Measurements from ENCODE around the gene COL27A1.

COL27A1 gene

GRCh38 chr9:114287001-114287762 lies 131.8 kb downstream of the COL27A1 start:
- TF ChIP-seq MYC (IDR thresholded peaks at IDR 0.05; ENCODE audit: low read depth, low read length) (no peak), MAX (IDR thresholded peaks at IDR 0.05; ENCODE audit: low read depth, low read length) (no peak), POLR2A (IDR thresholded peaks at IDR 0.05; ENCODE audit: extremely low read depth, insufficient read length) (no peak), CTCF (IDR thresholded peaks at IDR 0.05; ENCODE audit: low read depth, low read length) (no peak)
- DNase-seq (ENCODE audit: low read depth): no peak

GRCh38 chr9:114287763-114288192 lies 132.4 kb downstream of the COL27A1 start:
- no peak for DNase-seq (ENCODE audit: low read depth)
- no peak overlapping the region for H3K4me3 ChIP-seq (ENCODE audit: low read depth, low read length)
- no peak for TF ChIP-seq MAX (IDR thresholded peaks at IDR 0.05; ENCODE audit: low read depth, low read length)
- TF ChIP-seq MYC (IDR thresholded peaks at IDR 0.05; ENCODE audit: low read depth, low read length): no peak
- TF ChIP-seq POLR2A (IDR thresholded peaks at IDR 0.05; ENCODE audit: extremely low read depth, insufficient read length): no peak
- TF ChIP-seq CTCF (IDR thresholded peaks at IDR 0.05; ENCODE audit: low read depth, low read length): no peak

More at GRCh38 chr9:114287001-114287762, 131.8 kb downstream of the COL27A1 start:
- no peak overlapping the region for H3K4me3 ChIP-seq (ENCODE audit: low read depth, low read length)

- H3K4me3 ChIP-seq (ENCODE audit: low read depth, low read length): no peak overlapping the region
- DNase-seq (ENCODE audit: low read depth): no peak
- TF ChIP-seq POLR2A (IDR thresholded peaks at IDR 0.05; ENCODE audit: extremely low read depth, insufficient read length): no peak
- TF ChIP-seq MYC (IDR thresholded peaks at IDR 0.05; ENCODE audit: low read depth, low read length): no peak
- TF ChIP-seq CTCF (IDR thresholded peaks at IDR 0.05; ENCODE audit: low read depth, low read length): no peak
- TF ChIP-seq MAX (IDR thresholded peaks at IDR 0.05; ENCODE audit: low read depth, low read length): no peak
Observed at GRCh38 chr9:114288193-114289091, 133.1 kb downstream of the COL27A1 start.

- H3K4me3 ChIP-seq (ENCODE audit: low read depth, low read length): no peak overlapping the region
- DNase-seq (ENCODE audit: low read depth): no peak
- TF ChIP-seq MAX (IDR thresholded peaks at IDR 0.05; ENCODE audit: low read depth, low read length) (no peak), CTCF (IDR thresholded peaks at IDR 0.05; ENCODE audit: low read depth, low read length) (no peak), MYC (IDR thresholded peaks at IDR 0.05; ENCODE audit: low read depth, low read length) (no peak), POLR2A (IDR thresholded peaks at IDR 0.05; ENCODE audit: extremely low read depth, insufficient read length) (no peak)
Observed at GRCh38 chr9:114289106-114289505, 133.8 kb downstream of the COL27A1 start.

- no peak for DNase-seq (ENCODE audit: low read depth)
- no peak overlapping the region for H3K4me3 ChIP-seq (ENCODE audit: low read depth, low read length)
- TF ChIP-seq MAX (IDR thresholded peaks at IDR 0.05; ENCODE audit: low read depth, low read length): no peak
- TF ChIP-seq CTCF (IDR thresholded peaks at IDR 0.05; ENCODE audit: low read depth, low read length): no peak
- TF ChIP-seq POLR2A (IDR thresholded peaks at IDR 0.05; ENCODE audit: extremely low read depth, insufficient read length): no peak
- TF ChIP-seq MYC (IDR thresholded peaks at IDR 0.05; ENCODE audit: low read depth, low read length): no peak
Observed at GRCh38 chr9:114289571-114290481, 134.5 kb downstream of the COL27A1 start.

Measured in NB4 (cell line).